HepG2 (cell line): ENCODE measurements around the gene PVRIG.

ENCODE experiments used
- EP300 ChIP-seq, 3 experiments: sonication (generic) in 1 of 3; formaldehyde crosslinking in 1 of 3; IDR thresholded peaks; 2 replicates each; pipeline versions ENCODE4 v1.5.1 to v1.6.1; 2011 to 2020; ENCODE audit warnings: low read depth in 2 of 3, low read length in 2 of 3, borderline replicate concordance in 1 of 3, improper control_type of control experiment in 1 of 3, mild to moderate bottlenecking in 1 of 3, missing genetic modification reagents in 1 of 3, moderate library complexity in 1 of 3
- HDAC6 ChIP-seq: fragments of 200-600 bp; sonication (generic); IDR thresholded peaks from 2 replicates; pipeline ENCODE4 v1.7.0; 2017; ENCODE audit warnings: mild to moderate bottlenecking, antibody characterized with exemption, low read length, low read depth
- MYC ChIP-seq: sonication (generic); formaldehyde crosslinking; IDR thresholded peaks from 2 replicates; pipeline ENCODE4 v1.9.0; 2021; ENCODE audit warnings: missing genetic modification reagents, borderline replicate concordance
- NCOR1 ChIP-seq: fragments of 200-600 bp; sonication (generic); IDR thresholded peaks from 2 replicates; pipeline ENCODE4 v1.7.0; 2017; ENCODE audit warnings: antibody characterized with exemption, low read length, borderline replicate concordance
- NFKB2 ChIP-seq: sonication (generic); formaldehyde crosslinking; IDR thresholded peaks from 2 replicates; pipeline ENCODE4 v1.4.0; 2020; ENCODE audit warnings: missing genetic modification reagents, borderline replicate concordance
- POLR2AphosphoS5 ChIP-seq: IDR thresholded peaks from 2 replicates; pipeline ENCODE4 v1.6.1; 2012; ENCODE audit warnings: low read depth, low read length
- SUZ12 ChIP-seq: fragments of 150-350 bp; IDR thresholded peaks from 2 replicates; pipeline ENCODE4 v1.6.1; 2014; ENCODE audit warnings: low read depth, low read length
- U2AF1 ChIP-seq: fragments of 200-400 bp; formaldehyde crosslinking; optimal IDR thresholded peaks from 2 replicates; pipeline ENCODE3; 2017; ENCODE audit warnings: mild to moderate bottlenecking, low read depth, low read length
- TF ChIP-seq, protein P1 (sequence below): sonication (generic); formaldehyde crosslinking; IDR thresholded peaks from 2 replicates; pipeline ENCODE4 v1.5.0; 2020; ENCODE audit warnings: mild to moderate bottlenecking, missing genetic modification reagents, moderate library complexity

DNA sequence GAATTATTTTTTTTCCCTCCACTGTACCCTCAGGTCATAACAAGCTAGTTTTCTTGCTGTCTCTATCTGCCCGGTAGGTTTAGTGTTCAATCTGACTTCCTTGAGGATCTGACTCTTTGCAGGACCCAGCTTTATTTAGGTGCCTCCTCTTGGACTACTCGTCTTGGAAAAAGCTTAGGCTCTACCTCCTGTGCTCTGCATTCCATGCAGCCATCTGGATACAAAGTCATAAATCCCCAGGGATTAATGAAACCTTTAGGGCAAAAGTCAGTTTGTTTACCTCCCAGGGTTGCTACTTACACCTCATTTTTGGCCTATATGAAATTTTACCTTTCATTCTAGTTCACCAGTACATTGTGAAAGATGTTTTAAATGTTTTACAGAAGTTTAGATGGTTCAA lies 34.0 kb upstream of the PVRIG start:
- TF ChIP-seq EP300 (IDR thresholded peaks at IDR 0.05; ENCODE audit: low read depth in 2 of 2, low read length in 2 of 2) (no peak), EP300 (CRISPR knock-in tag; IDR thresholded peaks at IDR 0.05; ENCODE audit: borderline replicate concordance) (no peak), NFKB2 (no peak), U2AF1 (no peak), MYC (no peak), POLR2AphosphoS5 (no peak), NCOR1 (no peak), SUZ12 (no peak), HDAC6 (no peak)
- TF ChIP-seq, protein P1, sequence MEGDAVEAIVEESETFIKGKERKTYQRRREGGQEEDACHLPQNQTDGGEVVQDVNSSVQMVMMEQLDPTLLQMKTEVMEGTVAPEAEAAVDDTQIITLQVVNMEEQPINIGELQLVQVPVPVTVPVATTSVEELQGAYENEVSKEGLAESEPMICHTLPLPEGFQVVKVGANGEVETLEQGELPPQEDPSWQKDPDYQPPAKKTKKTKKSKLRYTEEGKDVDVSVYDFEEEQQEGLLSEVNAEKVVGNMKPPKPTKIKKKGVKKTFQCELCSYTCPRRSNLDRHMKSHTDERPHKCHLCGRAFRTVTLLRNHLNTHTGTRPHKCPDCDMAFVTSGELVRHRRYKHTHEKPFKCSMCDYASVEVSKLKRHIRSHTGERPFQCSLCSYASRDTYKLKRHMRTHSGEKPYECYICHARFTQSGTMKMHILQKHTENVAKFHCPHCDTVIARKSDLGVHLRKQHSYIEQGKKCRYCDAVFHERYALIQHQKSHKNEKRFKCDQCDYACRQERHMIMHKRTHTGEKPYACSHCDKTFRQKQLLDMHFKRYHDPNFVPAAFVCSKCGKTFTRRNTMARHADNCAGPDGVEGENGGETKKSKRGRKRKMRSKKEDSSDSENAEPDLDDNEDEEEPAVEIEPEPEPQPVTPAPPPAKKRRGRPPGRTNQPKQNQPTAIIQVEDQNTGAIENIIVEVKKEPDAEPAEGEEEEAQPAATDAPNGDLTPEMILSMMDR: no peak
